K562 (cell line): Measurements from ENCODE around the gene TBRG4. TPM values are rescaled to one million over a fixed set of nuclear protein-coding genes. Genes with fewer than 3 reads are reported as not detected.

ENCODE experiments used
- ATAC-seq: fragments of 200-7000 bp; cut with Tn5 transposase; 3 replicates; pipeline ENCODE4 v1.9.1; 2020; ENCODE audit warnings: moderate library complexity
- BruUV-seq: library from RNA; stranded (reverse); fragments of 400-500 nt; replicated peaks from 2 replicates; lab custom pipeline; 2021; lab: Mats Ljungman, UMichigan
- CTCF ChIA-PET: fragments of 300-600 bp; formaldehyde crosslinking; extraction: SDS; loops from one replicate; lab custom pipeline; 2021; ENCODE audit warnings: low intra/inter-chr PET ratio; lab: Yijun Ruan, JAX
- POLR2A ChIA-PET: fragments of 300-600, 350-650 bp; sonication (Branson Sonifier 250); formaldehyde crosslinking; extraction: SDS; loops from one replicate; lab custom pipeline; 2021; ENCODE audit warnings: antibody characterized with exemption, inconsistent platforms; lab: Yijun Ruan, JAX
- DNase-seq, 4 experiments: peaks; one replicate each; pipeline versions ENCODE4 v3.0.0 to v3.0.0-alpha.2; 2011 to 2018; ENCODE audit warnings: low spot score in 3 of 4, mixed read lengths in 3 of 4; ENCODE audit errors: extremely low read depth in 1 of 4
- FAIRE-seq: peaks from 2 replicates; lab custom pipeline; 2011; peaks lifted over from hg19 to GRCh38; lab: Jason Lieb, UNC
- H2AFZ ChIP-seq: 2 replicates; pipeline ENCODE4 v1.6.0; 2011; ENCODE audit warnings: low read depth, low read length, control low read depth, inconsistent platforms
- H3K27ac ChIP-seq: fragments of 200-600 bp; 3 replicates; pipeline ENCODE4 v1.8.0; 2011; ENCODE audit warnings: low read depth, mild to moderate bottlenecking, control low read depth, inconsistent platforms, low read length, moderate library complexity, mixed read lengths; ENCODE audit errors: extremely low read depth
- H3K27me3 ChIP-seq, 2 experiments: fragments of 300-600 bp in 1 of 2; 2 replicates in 1 of 2; 3 replicates in 1 of 2; pipeline versions ENCODE4 v1.6.0 to v1.8.0; 2011; ENCODE audit warnings: inconsistent platforms in 2 of 2, low read length in 2 of 2, mild to moderate bottlenecking in 1 of 2, mixed read lengths in 1 of 2, moderate library complexity in 1 of 2; ENCODE audit not compliant: control insufficient read depth in 2 of 2, insufficient read depth in 2 of 2
- H3K36me3 ChIP-seq: fragments of 300-600 bp; 3 replicates; pipeline ENCODE4 v1.8.0; 2011; ENCODE audit warnings: mild to moderate bottlenecking, low read length, inconsistent platforms; ENCODE audit not compliant: control insufficient read depth, insufficient read depth
- H3K4me1 ChIP-seq, 2 experiments: fragments of 200-600 bp in 1 of 2; replicated peaks in 1 of 2; 2 replicates in 1 of 2; 3 replicates in 1 of 2; pipeline versions ENCODE4 v1.5.1 to v1.8.0; 2011; ENCODE audit warnings: inconsistent platforms in 2 of 2, low read length in 2 of 2, mild to moderate bottlenecking in 1 of 2, mixed read lengths in 1 of 2, moderate library complexity in 1 of 2; ENCODE audit not compliant: control insufficient read depth in 2 of 2, insufficient read depth in 2 of 2
- H3K4me2 ChIP-seq: 2 replicates; pipeline ENCODE4 v1.6.1; 2011; ENCODE audit warnings: low read length, control low read depth, inconsistent platforms, mixed read lengths; ENCODE audit not compliant: insufficient read depth
- H3K4me3 ChIP-seq: fragments of 200-600 bp; sonication (generic), shearing (Covaris generic); 2 replicates; pipeline ENCODE4 v1.5.1; 2016; ENCODE audit warnings: control low read depth, inconsistent platforms
- H3K79me2 ChIP-seq: fragments of 200-600 bp; 3 replicates; pipeline ENCODE4 v1.8.0; 2011; ENCODE audit warnings: low read length, inconsistent platforms; ENCODE audit not compliant: control insufficient read depth, insufficient read depth
- H3K9ac ChIP-seq, 2 experiments: 2 replicates each; pipeline versions ENCODE4 v1.6.0 to v1.6.1; 2011; ENCODE audit warnings: low read depth in 2 of 2, low read length in 2 of 2, control low read depth in 1 of 2, inconsistent platforms in 1 of 2, mild to moderate bottlenecking in 1 of 2, mixed read lengths in 1 of 2; ENCODE audit not compliant: insufficient read depth in 1 of 2
- H3K9me1 ChIP-seq: one replicate; pipeline ENCODE4 v1.6.0; 2011; ENCODE audit warnings: inconsistent platforms, mild to moderate bottlenecking, low read length, moderate library complexity; ENCODE audit not compliant: control insufficient read depth, insufficient read depth
- H3K9me3 ChIP-seq: replicated peaks from 2 replicates; pipeline ENCODE4 v1.5.1; 2011; ENCODE audit warnings: low read depth, low read length, inconsistent platforms; ENCODE audit not compliant: control insufficient read depth, insufficient read depth
- H4K20me1 ChIP-seq: replicated peaks from 2 replicates; pipeline ENCODE4 v1.6.1; 2011; ENCODE audit warnings: low read length, inconsistent platforms, mixed read lengths; ENCODE audit not compliant: control insufficient read depth, insufficient read depth
- HNRNPH1 ChIP-seq: fragments of 200-400 bp; formaldehyde crosslinking; optimal IDR thresholded peaks from 2 replicates; pipeline ENCODE3; 2017; ENCODE audit warnings: low read depth, mild to moderate bottlenecking, low read length, moderate library complexity
- HOMEZ ChIP-seq: fragments of 250-450 bp; sonication (Bioruptor Pico); IDR thresholded peaks from 2 replicates; pipeline ENCODE4 v1.4.0; 2020; ENCODE audit warnings: mild to moderate bottlenecking, moderate library complexity
- MEF2A ChIP-seq: IDR thresholded peaks from 2 replicates; pipeline ENCODE4 v1.6.1; 2011; ENCODE audit warnings: low read depth, mild to moderate bottlenecking, low read length, moderate library complexity; ENCODE audit not compliant: control insufficient read depth
- MIER1 ChIP-seq: fragments of 450-650 bp; IDR thresholded peaks from 2 replicates; pipeline ENCODE4 v1.6.1; 2016; ENCODE audit warnings: antibody characterized with exemption, mild to moderate bottlenecking, low read depth
- MXI1 ChIP-seq: IDR thresholded peaks from 2 replicates; pipeline ENCODE4 v1.6.1; 2011; ENCODE audit warnings: low read depth, mild to moderate bottlenecking, improper control_type of control experiment, low read length
- NCOR1 ChIP-seq: fragments of 450-650 bp; IDR thresholded peaks from 2 replicates; pipeline ENCODE4 v1.6.1; 2016; ENCODE audit warnings: mild to moderate bottlenecking, moderate library complexity
- TAF15 ChIP-seq: fragments of 200-400 bp; formaldehyde crosslinking; IDR thresholded peaks from 2 replicates; pipeline ENCODE4 v1.6.1; 2017; ENCODE audit warnings: mild to moderate bottlenecking, low read depth, low read length, moderate library complexity
- THRAP3 ChIP-seq: fragments of 450-650 bp; IDR thresholded peaks from 2 replicates; pipeline ENCODE4 v1.6.1; 2016; ENCODE audit warnings: mild to moderate bottlenecking, inconsistent platforms, borderline replicate concordance
- WGBS: fragments of 100-300 bp; shearing (Covaris generic); methylation state at CpG from one replicate; pipeline ENCODE4 v1.1.6; 2016; ENCODE audit warnings: low coverage, mixed read lengths; ENCODE audit not compliant: insufficient coverage; ENCODE audit errors: missing lambda C conversion rate; 5-methylcytosine and 5-hydroxymethylcytosine counted together
- in situ Hi-C: fragments of 300-500 bp; cut with MboI; formaldehyde crosslinking; loops from 4 replicates; pipeline ENCODE4 v1.15.0; 2018; ENCODE audit warnings: inconsistent platforms, mixed read lengths
- intact Hi-C: fragments of 100-400 bp; cut with micrococcal nuclease; formaldehyde crosslinking; loops from 2 replicates; pipeline ENCODE4 v1.14.2; 2022
- polyA plus RNA-seq, 8 experiments: library from polyadenylated mRNA; depleted of rRNA in 4 of 8; stranded (reverse) in 5 of 8; unstranded in 3 of 8; fragments of >200 nt; fragmentation: Nextera tagmentation in 2 of 8; fragmentation: Illumina TruSeq in 1 of 8; extraction: Ambion mirVana in 2 of 8; extraction: Trizol in 1 of 8; gene quantifications; 2 replicates each; pipeline versions ENCODE4 v1.2.1 to v1.2.3, GENCODE V29; 2011 to 2014; ENCODE audit warnings: inconsistent platforms in 1 of 8, missing spikeins in 1 of 8
- total RNA-seq, 7 experiments: library from RNA; depleted of rRNA in 6 of 7; stranded (reverse); fragments of >200 nt in 6 of 7; fragmentation: Illumina TruSeq in 2 of 7; extraction: Trizol in 2 of 7; gene quantifications; 2 replicates each; pipeline versions ENCODE4 v1.2.1 to v1.2.3, GENCODE V29; 2011 to 2021; ENCODE audit warnings: low replicate concordance in 1 of 7
- TF ChIP-seq, protein P1 (sequence below), 3 experiments: fragments of 200-800 bp in 1 of 3; sonication (Bioruptor generic) in 1 of 3; sonication (generic) in 1 of 3; formaldehyde crosslinking in 1 of 3; IDR thresholded peaks; 2 replicates each; pipeline versions ENCODE4 v1.6.1 to v1.8.0; 2016 to 2022; ENCODE audit warnings: mild to moderate bottlenecking in 2 of 3, missing compliant biosample characterization in 2 of 3, missing genetic modification characterization in 2 of 3, missing genetic modification reagents in 1 of 3
- TF ChIP-seq, protein P2 (sequence below): fragments of 450-650 bp; formaldehyde crosslinking; IDR thresholded peaks from 2 replicates; pipeline ENCODE4 v1.4.0; 2022; ENCODE audit warnings: missing genetic modification characterization

Gene TBRG4
- total and polyA plus RNA-seq, 9 of the 15 experiments (the other 6 are each of a cell fraction or from before 2014, with no cell fraction given) = 11.2 to 322 (median 216) TPM

- H3K27me3 ChIP-seq = no peaks in the 10 kb centered on the region
- ChIA-PET POLR2A (interaction anchor here (1.0 to 1.4 kb wide), 2 partner anchors 56 to 70 kb away, joined by 3 read pairs; partner anchors contain the start of gene TBRG4), CTCF (no interaction called here)
- H3K9me1 ChIP-seq = no peaks in the 10 kb centered on the region
- H3K4me2 ChIP-seq = no peak overlapping the region
- no peaks in the 10 kb centered on the region for H4K20me1 ChIP-seq
- in situ Hi-C loops = no loop called here
- H3K36me3 ChIP-seq = peaks cover 20% of the 10 kb centered on the region; the same call in 2 of the 3 replicates
- intact Hi-C loops = no loop called here
- WGBS = 92% methylated on average over 5 of the region's 5 CpGs
- H3K4me1 ChIP-seq = no peaks in the 10 kb centered on the region
- BruUV-seq = no TSS peak
- no peak overlapping the region for H3K9ac ChIP-seq
- TF ChIP-seq MEF2A (no peak), HNRNPH1 (no peak), MXI1 (no peak), THRAP3 (no peak)
- H3K27ac ChIP-seq = no peak overlapping the region
- no peak overlapping the region for H3K4me3 ChIP-seq
- H3K9me3 ChIP-seq = no peaks in the 10 kb centered on the region
- peaks cover 24% of the 10 kb centered on the region for H3K79me2 ChIP-seq
- FAIRE-seq = no peak
- no peak for DNase-seq
- no peak for ATAC-seq
- no peak overlapping the region for H2AFZ ChIP-seq
Observed at GRCh38 chr7:45055594-45056219, 55.8 kb downstream of the TBRG4 start.

DNA sequence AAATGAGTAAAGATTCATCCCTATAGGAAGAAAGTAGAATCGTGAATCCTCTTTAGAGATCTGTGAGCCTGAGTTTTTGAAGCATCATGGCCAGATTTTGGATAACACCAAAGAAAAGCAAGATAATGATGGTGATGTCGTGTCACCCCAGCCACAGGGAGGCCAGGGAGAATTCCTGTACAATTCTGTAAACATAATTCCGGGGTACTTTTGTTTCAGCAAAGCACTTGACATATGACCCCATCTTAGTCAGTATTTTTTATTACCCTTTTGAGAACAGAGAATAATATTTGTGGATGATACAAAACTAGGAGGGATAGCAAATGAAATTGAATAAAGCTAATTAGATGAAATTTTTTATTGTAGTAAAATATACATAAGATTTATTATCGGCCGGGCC, 56.5 kb downstream of the TBRG4 start:
- Histone ChIP-seq H3K9me3 (no peaks in the 10 kb centered on the region), H3K9ac (no peak overlapping the region), H3K4me3 (no peak overlapping the region), H3K4me1 (no peaks in the 10 kb centered on the region), H3K27me3 (no peaks in the 10 kb centered on the region), H3K36me3 (peaks cover 25% of the 10 kb centered on the region; the same call in 2 of the 3 replicates), H2AFZ (no peak overlapping the region), H3K79me2 (peaks cover 17% of the 10 kb centered on the region), H3K9me1 (no peaks in the 10 kb centered on the region), H4K20me1 (no peaks in the 10 kb centered on the region), H3K4me2 (no peak overlapping the region), H3K27ac (no peak overlapping the region)
- ChIA-PET CTCF (no interaction called here), POLR2A (interaction anchor here (0.5 to 1.4 kb wide), 4 partner anchors 9 to 70 kb away, joined by 3 to 5 read pairs (median 3); partner anchors contain the start of gene TBRG4)
- in situ Hi-C loops = no loop called here
- WGBS = 75% methylated on average over 5 of the region's 5 CpGs
- DNase-seq = no peak
- intact Hi-C loops = no loop called here
- FAIRE-seq = no peak
- no TSS peak for BruUV-seq
- ATAC-seq = no peak
- TF ChIP-seq TAF15 (no peak), MIER1 (no peak), NCOR1 (no peak), MEF2A (no peak), HOMEZ (no peak)
- TF ChIP-seq, protein P1, sequence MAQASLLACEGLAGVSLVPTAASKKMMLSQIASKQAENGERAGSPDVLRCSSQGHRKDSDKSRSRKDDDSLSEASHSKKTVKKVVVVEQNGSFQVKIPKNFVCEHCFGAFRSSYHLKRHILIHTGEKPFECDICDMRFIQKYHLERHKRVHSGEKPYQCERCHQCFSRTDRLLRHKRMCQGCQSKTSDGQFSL (CRISPR knock-in tag; IDR thresholded peaks at IDR 0.05) = no peak
- TF ChIP-seq, protein P1 (tag; IDR thresholded peaks at IDR 0.05) = no peak
- TF ChIP-seq, protein P2, sequence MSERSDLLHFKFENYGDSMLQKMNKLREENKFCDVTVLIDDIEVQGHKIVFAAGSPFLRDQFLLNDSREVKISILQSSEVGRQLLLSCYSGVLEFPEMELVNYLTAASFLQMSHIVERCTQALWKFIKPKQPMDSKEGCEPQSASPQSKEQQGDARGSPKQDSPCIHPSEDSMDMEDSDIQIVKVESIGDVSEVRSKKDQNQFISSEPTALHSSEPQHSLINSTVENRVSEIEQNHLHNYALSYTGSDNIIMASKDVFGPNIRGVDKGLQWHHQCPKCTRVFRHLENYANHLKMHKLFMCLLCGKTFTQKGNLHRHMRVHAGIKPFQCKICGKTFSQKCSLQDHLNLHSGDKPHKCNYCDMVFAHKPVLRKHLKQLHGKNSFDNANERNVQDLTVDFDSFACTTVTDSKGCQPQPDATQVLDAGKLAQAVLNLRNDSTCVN (CRISPR knock-in tag) = no peak
